ENCODE measurements around the gene PTGR2.
A peak's percentile ranks its signal among the peaks of the same experiment; 100 is the strongest.

PTGR2 gene

DNA sequence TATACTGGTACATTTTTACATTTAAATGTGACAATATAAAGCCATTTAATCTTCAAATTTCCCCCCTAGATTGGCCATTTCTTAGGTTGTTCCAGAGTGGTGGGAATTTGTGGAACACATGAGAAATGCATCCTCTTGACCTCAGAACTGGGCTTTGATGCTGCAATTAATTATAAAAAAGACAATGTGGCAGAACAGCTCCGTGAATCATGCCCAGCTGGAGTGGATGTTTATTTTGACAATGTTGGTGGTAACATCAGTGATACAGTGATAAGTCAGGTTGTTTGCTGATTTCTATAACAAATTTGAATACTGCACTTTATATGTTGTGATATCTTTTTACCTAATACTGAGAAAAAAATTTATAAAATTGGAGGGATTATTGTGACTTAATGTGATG is 27.4 kb downstream of the PTGR2 start:
- Histone ChIP-seq H3K27ac (no peak overlapping the region), H3K36me3 (peaks cover 0 to 7% (median 0%) of the 10 kb centered on the region in 3 donors), H3K27me3 (no peaks in the 10 kb centered on the region), H3K4me3 (no peak overlapping the region), H3K9me3 (no peaks in the 10 kb centered on the region), H3K4me1 (no peaks in the 10 kb centered on the region)
- intact Hi-C loops (cut with DNase I; ENCODE audit: low total_unique reads), result no loop called here
- DNase-seq, result no peak
- TF ChIP-seq, protein P1, sequence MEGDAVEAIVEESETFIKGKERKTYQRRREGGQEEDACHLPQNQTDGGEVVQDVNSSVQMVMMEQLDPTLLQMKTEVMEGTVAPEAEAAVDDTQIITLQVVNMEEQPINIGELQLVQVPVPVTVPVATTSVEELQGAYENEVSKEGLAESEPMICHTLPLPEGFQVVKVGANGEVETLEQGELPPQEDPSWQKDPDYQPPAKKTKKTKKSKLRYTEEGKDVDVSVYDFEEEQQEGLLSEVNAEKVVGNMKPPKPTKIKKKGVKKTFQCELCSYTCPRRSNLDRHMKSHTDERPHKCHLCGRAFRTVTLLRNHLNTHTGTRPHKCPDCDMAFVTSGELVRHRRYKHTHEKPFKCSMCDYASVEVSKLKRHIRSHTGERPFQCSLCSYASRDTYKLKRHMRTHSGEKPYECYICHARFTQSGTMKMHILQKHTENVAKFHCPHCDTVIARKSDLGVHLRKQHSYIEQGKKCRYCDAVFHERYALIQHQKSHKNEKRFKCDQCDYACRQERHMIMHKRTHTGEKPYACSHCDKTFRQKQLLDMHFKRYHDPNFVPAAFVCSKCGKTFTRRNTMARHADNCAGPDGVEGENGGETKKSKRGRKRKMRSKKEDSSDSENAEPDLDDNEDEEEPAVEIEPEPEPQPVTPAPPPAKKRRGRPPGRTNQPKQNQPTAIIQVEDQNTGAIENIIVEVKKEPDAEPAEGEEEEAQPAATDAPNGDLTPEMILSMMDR (IDR thresholded peaks at IDR 0.05), result no peak

GRCh38 chr14:73884438-73885190 is 33.0 kb downstream of the PTGR2 start:
- no peak for DNase-seq
- intact Hi-C loops (cut with DNase I; ENCODE audit: low total_unique reads), result loop anchor here (5.0 kb wide), 1 partner anchor 167 kb away; no protein-coding TSS in a partner anchor
- H3K4me3 ChIP-seq, result no peak overlapping the region
- H3K4me1 ChIP-seq, result peaks cover 0 to 33% (median 23%) of the 10 kb centered on the region in 4 donors
- H3K9me3 ChIP-seq, result no peaks in the 10 kb centered on the region
- no peaks in the 10 kb centered on the region for H3K36me3 ChIP-seq
- no peaks in the 10 kb centered on the region for H3K27me3 ChIP-seq
- H3K27ac ChIP-seq, result peak overlapping the region; percentile 24 to 93
- TF ChIP-seq, protein P1 (IDR thresholded peaks at IDR 0.05), result no peak

GRCh38 chr14:73886449-73887317 is 35.1 kb downstream of the PTGR2 start, which contains the start of gene ZNF410:
TSS of gene ZNF410 (plus strand) at chr14:73886859. CDS start at chr14:73892176, 5,317 bp downstream.
- Histone ChIP-seq H3K4me3 (peak within 1 kb of the TSS; percentile 74 to 98), H3K36me3 (no peaks in the 10 kb centered on the region), H3K4me1 (peaks cover 0 to 33% (median 23%) of the 10 kb centered on the region in 4 donors), H3K27me3 (no peaks in the 10 kb centered on the region), H3K27ac (peak within 1 kb of the TSS; percentile 93 to 95), H3K9me3 (no peaks in the 10 kb centered on the region)
- TF ChIP-seq, protein P1 (IDR thresholded peaks at IDR 0.05), result no peak
- peak; percentile 94 to 98 for DNase-seq
- intact Hi-C loops (cut with DNase I; ENCODE audit: low total_unique reads), result loop anchor here (2.0 to 5.0 kb wide), 2 partner anchors 36 to 169 kb away; partner anchors contain the start of gene PTGR2

GRCh38 chr14:73887318-73887616 is 35.6 kb downstream of the PTGR2 start:
- DNase-seq, result no peak
- peak overlapping the region; percentile 93 to 95 for H3K27ac ChIP-seq
- peaks cover 0 to 33% (median 23%) of the 10 kb centered on the region in 4 donors for H3K4me1 ChIP-seq
- H3K36me3 ChIP-seq, result no peaks in the 10 kb centered on the region
- H3K9me3 ChIP-seq, result no peaks in the 10 kb centered on the region
- peak overlapping the region; percentile 74 to 98 for H3K4me3 ChIP-seq
- no peaks in the 10 kb centered on the region for H3K27me3 ChIP-seq
- TF ChIP-seq, protein P1 (IDR thresholded peaks at IDR 0.05), result no peak
- intact Hi-C loops (cut with DNase I; ENCODE audit: low total_unique reads), result loop anchor here (2.0 to 5.0 kb wide), 2 partner anchors 36 to 170 kb away; partner anchors contain the start of gene PTGR2

GRCh38 chr14:73887694-73888459 is 36.2 kb downstream of the PTGR2 start:
- H3K27me3 ChIP-seq, result no peaks in the 10 kb centered on the region
- peaks cover 0 to under 1% (median 0%) of the 10 kb centered on the region in 3 donors for H3K36me3 ChIP-seq
- peaks cover 0 to 33% (median 23%) of the 10 kb centered on the region in 4 donors for H3K4me1 ChIP-seq
- H3K27ac ChIP-seq, result peak overlapping the region; percentile 93 to 95
- no peak for DNase-seq
- intact Hi-C loops (cut with DNase I; ENCODE audit: low total_unique reads), result loop anchor here (2.0 to 5.0 kb wide), 2 partner anchors 37 to 171 kb away; partner anchors contain the start of gene PTGR2
- TF ChIP-seq, protein P1 (IDR thresholded peaks at IDR 0.05), result no peak
- H3K9me3 ChIP-seq, result no peaks in the 10 kb centered on the region
- peak overlapping the region; percentile 74 to 98 for H3K4me3 ChIP-seq
